Neuronal stem cell (in vitro differentiated cells): Measurements from ENCODE around the gene CFAP53.

Source experiments
- DNase-seq: peaks from one replicate; pipeline ENCODE4 v3.0.0-alpha.2; 2013; ENCODE audit warnings: low spot score
- H2AFZ ChIP-seq: one replicate; pipeline ENCODE4 v1.6.1; 2013; ENCODE audit warnings: mild to moderate bottlenecking, low read length, inconsistent platforms
- H2AK5ac ChIP-seq: 2 replicates; pipeline ENCODE4 v1.6.1; 2013; ENCODE audit warnings: low read depth, mild to moderate bottlenecking, inconsistent platforms, low read length, moderate library complexity, mixed read lengths
- H2BK120ac ChIP-seq: 2 replicates; pipeline ENCODE4 v1.6.1; 2013; ENCODE audit warnings: low read depth, mild to moderate bottlenecking, inconsistent platforms, low read length, moderate library complexity, mixed read lengths
- H2BK12ac ChIP-seq: one replicate; pipeline ENCODE4 v1.6.1; 2013; ENCODE audit warnings: low read length, inconsistent platforms
- H2BK15ac ChIP-seq: 2 replicates; pipeline ENCODE4 v1.6.1; 2013; ENCODE audit warnings: mild to moderate bottlenecking, low read length, inconsistent platforms, mixed read lengths
- H2BK5ac ChIP-seq: one replicate; pipeline ENCODE4 v1.6.1; 2013; ENCODE audit warnings: inconsistent platforms, mild to moderate bottlenecking, low read length, moderate library complexity
- H3K14ac ChIP-seq: one replicate; pipeline ENCODE4 v1.6.1; 2013; ENCODE audit warnings: low read length, inconsistent platforms
- H3K18ac ChIP-seq: 2 replicates; pipeline ENCODE4 v1.6.1; 2013; ENCODE audit warnings: low read length, inconsistent platforms
- H3K23ac ChIP-seq: 2 replicates; pipeline ENCODE4 v1.6.1; 2013; ENCODE audit warnings: low read depth, mild to moderate bottlenecking, mixed read lengths, low read length, inconsistent platforms; ENCODE audit not compliant: poor library complexity
- H3K27ac ChIP-seq: replicated peaks from 3 replicates; pipeline ENCODE4 v1.5.1; 2013; ENCODE audit warnings: low read length, inconsistent platforms
- H3K27me3 ChIP-seq, 3 experiments: 2 replicates each; pipeline ENCODE4 v1.6.1; 2013; ENCODE audit warnings: low read length in 3 of 3, mild to moderate bottlenecking in 2 of 3, inconsistent platforms in 1 of 3, low read depth in 1 of 3, mixed read lengths in 1 of 3, moderate library complexity in 1 of 3; ENCODE audit not compliant: control insufficient read depth in 3 of 3, insufficient read depth in 3 of 3
- H3K36me3 ChIP-seq, 2 donors: replicated peaks in 1 of 2; 2 replicates each; pipeline ENCODE4 v1.6.1; 2013; ENCODE audit warnings: low read length in 2 of 2; ENCODE audit not compliant: control insufficient read depth in 2 of 2, insufficient read depth in 2 of 2
- H3K4ac ChIP-seq: 2 replicates; pipeline ENCODE4 v1.6.1; 2013; ENCODE audit warnings: inconsistent platforms, mild to moderate bottlenecking, low read length, moderate library complexity
- H3K4me1 ChIP-seq, 2 donors: 1 replicate in 1 of 2; 2 replicates in 1 of 2; pipeline ENCODE4 v1.6.1; 2013; ENCODE audit warnings: low read length in 2 of 2, low read depth in 1 of 2; ENCODE audit not compliant: control insufficient read depth in 2 of 2, insufficient read depth in 1 of 2
- H3K4me2 ChIP-seq: one replicate; pipeline ENCODE4 v1.6.1; 2013; ENCODE audit warnings: mild to moderate bottlenecking, low read length, inconsistent platforms; ENCODE audit not compliant: insufficient read depth, poor library complexity, severe bottlenecking
- H3K4me3 ChIP-seq, 2 donors: 2 replicates each; pipeline ENCODE4 v1.5.1; 2013; ENCODE audit warnings: low read length in 2 of 2, mild to moderate bottlenecking in 2 of 2, inconsistent platforms in 1 of 2, moderate library complexity in 1 of 2
- H3K79me1 ChIP-seq: one replicate; pipeline ENCODE4 v1.6.1; 2013; ENCODE audit warnings: low read depth, mild to moderate bottlenecking, inconsistent platforms, low read length, moderate library complexity
- H3K9ac ChIP-seq: one replicate; pipeline ENCODE4 v1.6.1; 2013; ENCODE audit warnings: mild to moderate bottlenecking, low read depth, low read length, inconsistent platforms; ENCODE audit not compliant: poor library complexity
- H3K9me3 ChIP-seq, 2 donors: replicated peaks in 1 of 2; 2 replicates each; pipeline versions ENCODE3 to v1.6.1; 2013; ENCODE audit warnings: low read length in 2 of 2, mild to moderate bottlenecking in 2 of 2, inconsistent platforms in 1 of 2, low read depth in 1 of 2, mixed read lengths in 1 of 2, moderate library complexity in 1 of 2; ENCODE audit not compliant: control insufficient read depth in 2 of 2, insufficient read depth in 1 of 2
- H4K8ac ChIP-seq: one replicate; pipeline ENCODE4 v1.6.1; 2013; ENCODE audit warnings: low read depth, mild to moderate bottlenecking, inconsistent platforms, low read length, moderate library complexity
- H4K91ac ChIP-seq: one replicate; pipeline ENCODE4 v1.6.1; 2013; ENCODE audit warnings: low read length, low read depth, mild to moderate bottlenecking, inconsistent platforms; ENCODE audit not compliant: poor library complexity
- WGBS, 2 donors: extraction: QIAGEN DNeasy Blood & Tissue Kit; methylation state at CpG; one replicate each; pipeline ENCODE4 v1.1.7; 2013; ENCODE audit warnings: missing lambda C conversion rate in 2 of 2, mixed read lengths in 1 of 2; ENCODE audit not compliant: insufficient read length in 2 of 2, insufficient replicate concordance in 1 of 2; ENCODE audit errors: extremely low coverage in 2 of 2; 5-methylcytosine and 5-hydroxymethylcytosine counted together

The CFAP53 gene

DNA sequence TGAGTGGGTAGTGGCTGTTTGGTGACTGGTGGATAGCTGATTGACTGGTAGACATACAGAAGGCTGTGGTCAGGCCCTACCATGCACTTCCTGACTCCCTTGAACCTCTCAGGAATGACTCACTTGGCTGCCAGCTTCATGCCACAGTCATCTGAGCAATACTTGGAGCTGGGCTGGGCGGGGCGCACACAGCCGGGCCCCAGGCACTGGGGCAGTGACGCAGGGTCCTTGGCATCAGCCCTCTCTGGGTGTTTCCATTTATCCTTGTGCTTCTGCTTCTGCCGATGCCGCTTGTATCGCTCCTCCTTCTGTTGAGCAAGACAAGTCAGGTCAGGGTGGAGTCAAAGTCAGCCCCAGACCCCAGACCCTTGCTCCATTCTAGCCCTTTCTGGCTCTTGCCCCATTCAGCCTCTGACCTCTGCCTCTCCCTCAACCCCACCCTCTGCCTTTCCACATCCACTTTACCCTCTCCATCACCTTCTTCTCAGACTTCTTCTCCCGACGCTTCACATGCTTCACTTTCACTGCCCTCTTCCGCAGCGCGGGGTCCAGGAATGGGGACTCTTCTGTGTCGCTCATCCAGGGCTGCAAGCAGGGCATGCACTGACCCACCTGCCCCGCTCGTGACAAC is 18.1 kb upstream of the CFAP53 start:
- Histone ChIP-seq H3K4me3 (no peak overlapping the region), H3K14ac (no peak overlapping the region), H3K9ac (peak overlapping the region; percentile 56), H4K8ac (no peak overlapping the region), H2BK12ac (no peak overlapping the region), H2BK15ac (no peak overlapping the region), H3K4ac (no peak overlapping the region), H3K23ac (no peak overlapping the region), H3K18ac (no peak overlapping the region), H3K27ac (no peak overlapping the region), H2BK5ac (no peak overlapping the region), H3K4me2 (no peak overlapping the region), H3K36me3 (peaks cover 33 to 53% of the 10 kb centered on the region in 2 donors), H3K9me3 (peaks cover 0 to 5% of the 10 kb centered on the region in 2 donors), H3K4me1 (peaks cover 6 to 16% of the 10 kb centered on the region in 2 donors), H2AFZ (no peak overlapping the region), H2BK120ac (no peak overlapping the region), H4K91ac (peak overlapping the region; percentile 22), H2AK5ac (no peak overlapping the region), H3K79me1 (peaks cover 25% of the 10 kb centered on the region), H3K27me3 (peaks cover 0 to 6% (median 0%) of the 10 kb centered on the region in 3 experiments)
- DNase-seq: no peak
- no CpG with 5 or more reads among the region's 15 CpGs for WGBS, 2 donors

DNA sequence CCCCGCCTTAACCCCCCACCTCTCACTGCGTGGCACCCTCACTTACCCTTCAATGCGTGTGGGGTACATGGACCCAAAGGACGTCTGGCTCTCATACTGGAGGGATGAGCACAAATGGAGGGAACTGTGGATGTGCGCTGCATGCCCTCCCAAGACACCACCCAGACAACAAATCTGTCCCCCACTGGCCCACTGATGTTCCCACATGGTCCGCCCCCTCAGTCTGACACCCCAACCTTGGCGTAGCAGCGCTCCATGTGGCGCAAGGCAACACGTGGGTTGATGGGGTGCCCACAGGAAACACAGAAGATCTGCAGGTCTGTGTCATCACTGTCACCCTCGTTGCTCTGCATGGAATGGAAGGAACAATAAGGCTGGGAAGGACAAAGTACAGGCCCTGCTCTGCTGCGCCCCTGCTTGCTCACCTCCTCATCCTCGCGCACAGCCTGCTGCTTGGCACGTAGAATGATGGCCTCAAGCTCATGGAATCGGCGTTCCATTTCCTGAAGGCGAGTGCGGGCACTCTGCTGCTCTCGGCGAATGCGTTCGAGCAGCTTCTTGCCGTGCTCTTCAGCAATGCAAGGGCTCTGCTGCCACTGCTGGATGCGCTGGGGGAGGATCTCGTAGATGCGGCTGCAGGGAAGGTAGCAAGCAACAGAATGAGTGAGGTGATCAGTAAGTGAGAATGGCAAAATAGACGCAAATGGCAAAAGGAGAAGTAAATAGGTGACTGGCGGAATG is 17.3 kb upstream of the CFAP53 start:
- Histone ChIP-seq H3K79me1 (peaks cover 25% of the 10 kb centered on the region), H3K27ac (no peak overlapping the region), H3K18ac (no peak overlapping the region), H3K36me3 (peaks cover 36 to 61% of the 10 kb centered on the region in 2 donors), H2BK5ac (no peak overlapping the region), H3K4ac (no peak overlapping the region), H3K23ac (peak overlapping the region; percentile 1), H3K4me1 (peaks cover 6 to 16% of the 10 kb centered on the region in 2 donors), H3K4me3 (peak overlapping the region in 1 of 2 donors; percentile 28), H4K8ac (no peak overlapping the region), H3K4me2 (no peak overlapping the region), H2BK12ac (no peak overlapping the region), H2BK120ac (no peak overlapping the region), H3K9me3 (peaks cover 0 to 6% of the 10 kb centered on the region in 2 donors), H3K27me3 (no peaks in the 10 kb centered on the region), H4K91ac (no peak overlapping the region), H2AFZ (no peak overlapping the region), H3K9ac (peak overlapping the region; percentile 2), H2BK15ac (no peak overlapping the region), H2AK5ac (no peak overlapping the region), H3K14ac (no peak overlapping the region)
- DNase-seq: no peak
- WGBS, 2 donors: no CpG with 5 or more reads among the region's 29 CpGs

GRCh38 chr18:50282521-50283335 is 16.4 kb upstream of the CFAP53 start:
- Histone ChIP-seq H3K18ac (peak overlapping the region; percentile 64), H3K14ac (peak overlapping the region; percentile 99), H2AFZ (no peak overlapping the region), H3K27ac (no peak overlapping the region), H4K8ac (peak overlapping the region; percentile 23), H2BK12ac (peak overlapping the region; percentile 84), H3K4me3 (no peak overlapping the region), H3K36me3 (peaks cover 39 to 70% of the 10 kb centered on the region in 2 donors), H3K4ac (peak overlapping the region; percentile 76), H3K23ac (peak overlapping the region; percentile 95), H4K91ac (no peak overlapping the region), H3K27me3 (no peaks in the 10 kb centered on the region), H3K79me1 (peaks cover 25% of the 10 kb centered on the region), H3K9ac (peak overlapping the region; percentile 60), H2AK5ac (peak overlapping the region; percentile 61), H2BK15ac (no peak overlapping the region), H2BK120ac (no peak overlapping the region), H2BK5ac (peak overlapping the region; percentile 99), H3K9me3 (peaks cover 0 to 6% of the 10 kb centered on the region in 2 donors), H3K4me1 (peaks cover 6 to 16% of the 10 kb centered on the region in 2 donors), H3K4me2 (no peak overlapping the region)
- WGBS, 2 donors: no CpG with 5 or more reads among the region's 42 CpGs
- DNase-seq: no peak
